Testis (tissue), 3 donors: Measurements from ENCODE around the gene MEG3. TPM values are rescaled to one million over a fixed set of nuclear protein-coding genes. Genes with fewer than 3 reads are reported as not detected.

Experiments
- DNase-seq: peaks from one replicate; pipeline ENCODE4 v3.0.0-alpha.2; 2019
- H3K27ac ChIP-seq, 2 donors: fragments of 200-600 bp; sonication (generic); one replicate each; pipeline ENCODE4 v1.5.1; 2019
- H3K27me3 ChIP-seq: fragments of 200-600 bp; sonication (generic); one replicate; pipeline ENCODE4 v1.5.1; 2019
- H3K36me3 ChIP-seq: fragments of 200-600 bp; sonication (generic); one replicate; pipeline ENCODE4 v1.5.1; 2017; ENCODE audit warnings: low read depth; ENCODE audit errors: missing control alignments
- H3K4me1 ChIP-seq: fragments of 200-600 bp; sonication (generic); one replicate; pipeline ENCODE4 v1.5.1; 2019
- H3K4me3 ChIP-seq, 2 donors: fragments of 200-600 bp; sonication (generic); one replicate each; pipeline ENCODE4 v1.5.1; 2017 to 2019
- H3K9me3 ChIP-seq: fragments of 200-600 bp; sonication (generic); one replicate; pipeline ENCODE4 v1.5.1; 2017
- CTCF ChIP-seq, 3 experiments: fragments of 450-650 bp in 2 of 3; fragments of 200-600 bp in 1 of 3; sonication (generic) in 1 of 3; IDR thresholded peaks; one replicate each; pipeline ENCODE4 v1.5.1; 2016 to 2019; ENCODE audit warnings: antibody characterized with exemption in 3 of 3, mild to moderate bottlenecking in 2 of 3, moderate library complexity in 1 of 3
- POLR2A ChIP-seq: fragments of 450-650 bp; IDR thresholded peaks from one replicate; pipeline ENCODE4 v1.6.1; 2017; ENCODE audit warnings: antibody characterized with exemption, mild to moderate bottlenecking, moderate library complexity
- WGBS, 2 donors: methylation state at CpG; one replicate each; pipeline ENCODE4 v1.1.5; 2018; 5-methylcytosine and 5-hydroxymethylcytosine counted together
- intact Hi-C: fragments of 100-400 bp; cut with DNase I; formaldehyde crosslinking; loops from one replicate; pipeline ENCODE4 v1.15.1; 2023; ENCODE audit warnings: low total_unique reads
- polyA plus RNA-seq: library from polyadenylated mRNA; stranded (reverse); fragments of 350-450 nt; fragmentation: Illumina TruSeq; extraction: RNeasy Lipid Tissue Mini Kit (QIAGEN cat#74804); gene quantifications from one replicate; pipeline ENCODE4 v1.2.3, GENCODE V29; 2014; ENCODE audit warnings: low read depth, low replicate concordance; ENCODE audit not compliant: insufficient read depth
- total RNA-seq, 2 donors: library from RNA; depleted of rRNA; stranded (reverse); fragments of >200 nt; gene quantifications; one replicate each; pipeline ENCODE4 v1.2.3, GENCODE V29; 2016

The MEG3 gene
- total and polyA plus RNA-seq, 3 donors from 2014 or later = 107 to 324 (median 228) TPM

GRCh38 chr14:100803226-100803625 is 22.7 kb upstream of the MEG3 start:
- no peaks in the 10 kb centered on the region for H3K4me1 ChIP-seq
- no peak overlapping the region for H3K4me3 ChIP-seq
- intact Hi-C loops = no loop called here
- DNase-seq = no peak
- TF ChIP-seq CTCF (IDR thresholded peaks at IDR 0.05) (no peak), POLR2A (no peak)
- 91 to 94% methylated on average over 8 of the region's 8 CpGs for WGBS, 2 donors
- H3K9me3 ChIP-seq = no peaks in the 10 kb centered on the region
- H3K36me3 ChIP-seq = no peaks in the 10 kb centered on the region
- H3K27ac ChIP-seq = no peak overlapping the region
- H3K27me3 ChIP-seq = no peaks in the 10 kb centered on the region

GRCh38 chr14:100803676-100804075 is 22.2 kb upstream of the MEG3 start:
- DNase-seq = no peak
- no peak overlapping the region for H3K4me3 ChIP-seq
- H3K27me3 ChIP-seq = no peaks in the 10 kb centered on the region
- no peaks in the 10 kb centered on the region for H3K4me1 ChIP-seq
- intact Hi-C loops = no loop called here
- no peak overlapping the region for H3K27ac ChIP-seq
- TF ChIP-seq POLR2A = no peak
- TF ChIP-seq CTCF (IDR thresholded peaks at IDR 0.05) = no peak
- WGBS, 2 donors = 94 to 95% methylated on average over 11 to 14 of the region's 14 CpGs
- H3K9me3 ChIP-seq = no peaks in the 10 kb centered on the region
- H3K36me3 ChIP-seq = no peaks in the 10 kb centered on the region

GRCh38 chr14:100804138-100804537 is 21.8 kb upstream of the MEG3 start:
- TF ChIP-seq POLR2A = no peak
- TF ChIP-seq CTCF (IDR thresholded peaks at IDR 0.05) = no peak
- Histone ChIP-seq H3K36me3 (no peaks in the 10 kb centered on the region), H3K4me3 (no peak overlapping the region), H3K9me3 (no peaks in the 10 kb centered on the region), H3K27me3 (no peaks in the 10 kb centered on the region), H3K27ac (no peak overlapping the region), H3K4me1 (no peaks in the 10 kb centered on the region)
- DNase-seq = no peak
- 94 to 95% methylated on average over 7 to 13 of the region's 13 CpGs for WGBS, 2 donors
- intact Hi-C loops = no loop called here

GRCh38 chr14:100804558-100805309 is 21.2 kb upstream of the MEG3 start:
- intact Hi-C loops = no loop called here
- Histone ChIP-seq H3K4me1 (no peaks in the 10 kb centered on the region), H3K27me3 (no peaks in the 10 kb centered on the region), H3K27ac (no peak overlapping the region), H3K36me3 (no peaks in the 10 kb centered on the region), H3K4me3 (no peak overlapping the region), H3K9me3 (no peaks in the 10 kb centered on the region)
- DNase-seq = no peak
- WGBS, 2 donors = 75 to 93% methylated on average over 9 of the region's 9 CpGs
- no peak for TF ChIP-seq CTCF (IDR thresholded peaks at IDR 0.05)
- no peak for TF ChIP-seq POLR2A

GRCh38 chr14:100806386-100806785 is 19.5 kb upstream of the MEG3 start:
- WGBS, 2 donors = 88% methylated on average over 8 to 9 of the region's 9 CpGs
- DNase-seq = no peak
- Histone ChIP-seq H3K4me3 (no peak overlapping the region), H3K9me3 (no peaks in the 10 kb centered on the region), H3K4me1 (no peaks in the 10 kb centered on the region), H3K27me3 (no peaks in the 10 kb centered on the region), H3K36me3 (no peaks in the 10 kb centered on the region), H3K27ac (no peak overlapping the region)
- TF ChIP-seq POLR2A = no peak
- no peak for TF ChIP-seq CTCF (IDR thresholded peaks at IDR 0.05)
- intact Hi-C loops = no loop called here
